Liver (tissue), 3 donors: ENCODE results near the gene MIEN1.

ENCODE experiments used
- ATF3 ChIP-seq: IDR thresholded peaks from 2 replicates; pipeline ENCODE4 v1.6.1; 2016; ENCODE audit warnings: antibody characterized with exemption
- CTCF ChIP-seq: fragments of 150-350 bp; IDR thresholded peaks from 2 replicates; pipeline ENCODE4 v1.5.1; 2017; ENCODE audit warnings: improper control_type of control experiment, low read depth, low read length; ENCODE audit not compliant: missing input control
- EGR1 ChIP-seq, 2 donors: IDR thresholded peaks; 2 replicates each; pipeline ENCODE4 v1.6.1; 2016 to 2018; ENCODE audit warnings: antibody characterized with exemption in 2 of 2, low read depth in 2 of 2
- GABPA ChIP-seq, 2 donors: IDR thresholded peaks in 1 of 2; conservative IDR thresholded peaks in 1 of 2; 2 replicates each; pipeline ENCODE4 v1.6.1; 2016; ENCODE audit warnings: antibody characterized with exemption in 2 of 2, mild to moderate bottlenecking in 1 of 2, moderate library complexity in 1 of 2
- JUND ChIP-seq, 2 donors: IDR thresholded peaks; 2 replicates each; pipeline ENCODE4 v1.6.1; 2016; ENCODE audit warnings: antibody characterized with exemption in 2 of 2
- MAX ChIP-seq: IDR thresholded peaks from 2 replicates; pipeline ENCODE4 v1.6.1; 2016; ENCODE audit warnings: antibody characterized with exemption
- RXRA ChIP-seq, 2 donors: IDR thresholded peaks; 2 replicates each; pipeline ENCODE4 v1.6.1; 2017 to 2018; ENCODE audit warnings: antibody characterized with exemption in 2 of 2, mild to moderate bottlenecking in 1 of 2
- TAF1 ChIP-seq: conservative IDR thresholded peaks from 2 replicates; pipeline ENCODE4 v1.6.1; 2016; ENCODE audit warnings: antibody characterized with exemption, mild to moderate bottlenecking
- YY1 ChIP-seq: IDR thresholded peaks from 2 replicates; pipeline ENCODE4 v1.6.1; 2016; ENCODE audit warnings: antibody characterized with exemption, mild to moderate bottlenecking
- donor health status: healthy.
- donor health status: healthy.

GRCh38 chr17:39717660-39718059, 12.7 kb downstream of the MIEN1 start:
- TF ChIP-seq CTCF (no peak), ATF3 (no peak), TAF1 (no peak), JUND (IDR thresholded peaks at IDR 0.05) (no peak), YY1 (no peak), EGR1 (IDR thresholded peaks at IDR 0.05; ENCODE audit: low read depth in 2 of 2) (no peak), MAX (no peak), GABPA (IDR thresholded peaks at IDR 0.05 in 1 of 2, conservative IDR thresholded peaks at IDR 0.05 in 1 of 2) (no peak), RXRA (IDR thresholded peaks at IDR 0.05) (no peak)
